Measurements from ENCODE around the gene C3orf80. TPM values are rescaled to one million over a fixed set of nuclear protein-coding genes. Genes with fewer than 3 reads are reported as not detected.
"Not testable (repeated sequence)": the region's sequence is repeated elsewhere in the genome, so short reads cannot be mapped to it uniquely, and the experiment has no call there.

C3orf80 gene
- total RNA-seq, 1 experiment from 2014 or later: 0.10 TPM

GRCh38 chr3:160227419-160227818 lies 2.2 kb downstream of the C3orf80 start:
- no peak overlapping the region for H3K4me3 ChIP-seq (ENCODE audit: insufficient read depth, low read depth, low read length)
- H3K36me3 ChIP-seq (replicated peaks; ENCODE audit: control insufficient read depth, insufficient read depth, low read length): no peaks in the 10 kb centered on the region
- H3K27me3 ChIP-seq (ENCODE audit: control insufficient read depth, insufficient read depth, low read length): peaks cover 55% of the 10 kb centered on the region
- no peak for DNase-seq

GRCh38 chr3:160232014-160232413 lies 6.8 kb downstream of the C3orf80 start:
- Histone ChIP-seq H3K4me3 (ENCODE audit: insufficient read depth, low read depth, low read length) (no peak overlapping the region), H3K27me3 (ENCODE audit: control insufficient read depth, insufficient read depth, low read length) (peaks cover 15% of the 10 kb centered on the region), H3K36me3 (replicated peaks; ENCODE audit: control insufficient read depth, insufficient read depth, low read length) (no peaks in the 10 kb centered on the region)
- DNase-seq: no peak

GRCh38 chr3:160240719-160241118 lies 15.5 kb downstream of the C3orf80 start:
- not testable (repeated sequence) for DNase-seq; H3K36me3 ChIP-seq (replicated peaks; ENCODE audit: control insufficient read depth, insufficient read depth, low read length); H3K27me3 ChIP-seq (ENCODE audit: control insufficient read depth, insufficient read depth, low read length); H3K4me3 ChIP-seq (ENCODE audit: insufficient read depth, low read depth, low read length)

- no peak for DNase-seq
- Histone ChIP-seq H3K36me3 (replicated peaks; ENCODE audit: control insufficient read depth, insufficient read depth, low read length) (no peaks in the 10 kb centered on the region), H3K4me3 (ENCODE audit: insufficient read depth, low read depth, low read length) (no peak overlapping the region), H3K27me3 (ENCODE audit: control insufficient read depth, insufficient read depth, low read length) (no peaks in the 10 kb centered on the region)
These were observed 20.1 kb downstream of the C3orf80 start for GRCh38 chr3:160245261-160245800.

GRCh38 chr3:160247766-160248165 lies 22.5 kb downstream of the C3orf80 start:
- DNase-seq: no peak
- Histone ChIP-seq H3K4me3 (ENCODE audit: insufficient read depth, low read depth, low read length) (no peak overlapping the region), H3K27me3 (ENCODE audit: control insufficient read depth, insufficient read depth, low read length) (no peaks in the 10 kb centered on the region), H3K36me3 (replicated peaks; ENCODE audit: control insufficient read depth, insufficient read depth, low read length) (no peaks in the 10 kb centered on the region)

GRCh38 chr3:160253298-160253697 lies 28.1 kb downstream of the C3orf80 start:
- no peak for DNase-seq
- Histone ChIP-seq H3K4me3 (ENCODE audit: insufficient read depth, low read depth, low read length) (no peak overlapping the region), H3K36me3 (replicated peaks; ENCODE audit: control insufficient read depth, insufficient read depth, low read length) (no peaks in the 10 kb centered on the region), H3K27me3 (ENCODE audit: control insufficient read depth, insufficient read depth, low read length) (no peaks in the 10 kb centered on the region)

- no peaks in the 10 kb centered on the region for H3K27me3 ChIP-seq (ENCODE audit: control insufficient read depth, insufficient read depth, low read length)
- H3K36me3 ChIP-seq (replicated peaks; ENCODE audit: control insufficient read depth, insufficient read depth, low read length): no peaks in the 10 kb centered on the region
- H3K4me3 ChIP-seq (ENCODE audit: insufficient read depth, low read depth, low read length): no peak overlapping the region
- no peak for DNase-seq
These were observed 32.4 kb downstream of the C3orf80 start for GRCh38 chr3:160257606-160258005.

- no peaks in the 10 kb centered on the region for H3K36me3 ChIP-seq (replicated peaks; ENCODE audit: control insufficient read depth, insufficient read depth, low read length)
- H3K4me3 ChIP-seq (ENCODE audit: insufficient read depth, low read depth, low read length): no peak overlapping the region
- DNase-seq: no peak
- H3K27me3 ChIP-seq (ENCODE audit: control insufficient read depth, insufficient read depth, low read length): no peaks in the 10 kb centered on the region
These were observed 34.4 kb downstream of the C3orf80 start for GRCh38 chr3:160259589-160259988.

GRCh38 chr3:160260587-160261270 lies 35.5 kb downstream of the C3orf80 start:
- no peak for DNase-seq
- H3K27me3 ChIP-seq (ENCODE audit: control insufficient read depth, insufficient read depth, low read length): no peaks in the 10 kb centered on the region
- no peaks in the 10 kb centered on the region for H3K36me3 ChIP-seq (replicated peaks; ENCODE audit: control insufficient read depth, insufficient read depth, low read length)
- H3K4me3 ChIP-seq (ENCODE audit: insufficient read depth, low read depth, low read length): no peak overlapping the region

- DNase-seq: no peak
- no peak overlapping the region for H3K4me3 ChIP-seq (ENCODE audit: insufficient read depth, low read depth, low read length)
- H3K27me3 ChIP-seq (ENCODE audit: control insufficient read depth, insufficient read depth, low read length): no peaks in the 10 kb centered on the region
- H3K36me3 ChIP-seq (replicated peaks; ENCODE audit: control insufficient read depth, insufficient read depth, low read length): no peaks in the 10 kb centered on the region
These were observed 39.9 kb downstream of the C3orf80 start for GRCh38 chr3:160265088-160265487.

Other genes starting within 250 kb of the C3orf80 start
- gene IL12A, start 236.6 kb upstream of the C3orf80 start, total RNA-seq (2014; rRNA removed; shearing (Covaris generic)): 0.55 and 1.1 TPM in 2 replicates
- 19.9 and 28.1 TPM in 2 replicates for gene IFT80, start 173.8 kb downstream of the C3orf80 start, total RNA-seq (2014; rRNA removed; shearing (Covaris generic))
- 71.9 and 109 TPM in 2 replicates for gene SMC4, start 174.2 kb downstream of the C3orf80 start, total RNA-seq (2014; rRNA removed; shearing (Covaris generic))
- 32.6 and 42.3 TPM in 2 replicates for gene TRIM59, start 224.4 kb downstream of the C3orf80 start, total RNA-seq (2014; rRNA removed; shearing (Covaris generic))